Pons (tissue), 1 donor: ENCODE results near the gene MGMT.

Experiments used
- DNase-seq: peaks from one replicate; pipeline ENCODE4 v3.0.0-alpha.2; 2016; ENCODE audit warnings: low spot score

Gene MGMT

DNA sequence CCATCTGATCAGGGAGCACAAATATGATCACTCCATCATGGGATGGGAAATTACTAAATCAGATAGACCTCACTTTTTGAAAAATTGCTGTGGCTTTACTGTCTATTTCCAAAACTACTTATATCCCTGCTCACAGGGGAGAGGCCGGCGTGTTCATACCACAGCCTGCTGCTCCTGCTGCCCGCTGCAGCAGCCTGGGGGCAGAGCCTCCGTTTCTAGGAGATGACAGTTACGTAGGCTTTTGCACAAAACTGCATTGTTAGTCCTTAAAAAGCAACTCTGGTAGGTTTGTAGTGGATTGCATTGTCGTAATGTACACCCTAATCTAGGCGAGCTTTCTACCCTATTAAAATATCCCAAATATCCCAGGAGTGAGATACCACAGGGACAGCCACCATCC is 293.4 kb downstream of the MGMT start:
- DNase-seq: no peak

DNA sequence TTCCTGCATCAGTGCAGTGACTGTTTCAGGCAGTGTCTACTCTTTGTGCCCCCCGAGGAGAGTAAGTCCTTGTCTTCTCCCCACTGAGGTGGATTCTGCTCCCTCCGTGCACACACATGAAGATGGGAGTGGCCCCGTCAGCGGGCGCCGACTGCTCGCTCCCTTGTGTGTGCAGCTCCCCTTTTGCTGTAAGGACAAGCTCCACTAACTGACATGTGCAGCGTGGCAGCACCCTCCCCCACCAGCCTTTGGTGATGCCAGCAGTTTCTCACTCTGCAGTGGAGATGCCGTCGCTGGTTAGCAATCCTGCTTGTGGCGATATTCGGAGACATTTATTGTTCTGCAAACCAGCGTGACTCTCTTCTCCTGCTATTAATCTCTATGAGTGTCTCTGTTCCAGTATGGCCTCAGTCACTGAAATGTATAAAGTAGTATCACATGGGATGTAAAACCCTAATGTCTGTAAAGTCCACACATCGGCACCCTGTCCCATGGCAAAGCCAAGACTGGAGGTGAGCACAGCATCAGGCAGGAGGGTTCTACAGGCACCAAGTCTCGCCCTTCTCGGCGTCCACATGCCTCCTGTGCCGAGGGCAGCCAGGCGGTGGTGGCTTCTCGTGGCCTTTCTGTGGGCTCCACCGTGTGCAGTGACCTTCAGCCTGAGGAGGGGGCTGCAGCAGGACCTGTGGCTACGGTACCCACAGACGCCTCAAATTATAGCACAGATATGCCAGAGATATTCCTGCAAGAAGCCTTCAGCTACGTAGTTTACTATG is 294.3 kb downstream of the MGMT start:
- DNase-seq: no peak

- DNase-seq: peak; percentile 8
Observed at GRCh38 chr10:129761981-129762956, 295.2 kb downstream of the MGMT start.

GRCh38 chr10:129764011-129764900 is 297.2 kb downstream of the MGMT start:
- DNase-seq: no peak

GRCh38 chr10:129764901-129765663 is 298.0 kb downstream of the MGMT start:
- no peak for DNase-seq

GRCh38 chr10:129765664-129766550 is 298.9 kb downstream of the MGMT start:
- DNase-seq: no peak

DNA sequence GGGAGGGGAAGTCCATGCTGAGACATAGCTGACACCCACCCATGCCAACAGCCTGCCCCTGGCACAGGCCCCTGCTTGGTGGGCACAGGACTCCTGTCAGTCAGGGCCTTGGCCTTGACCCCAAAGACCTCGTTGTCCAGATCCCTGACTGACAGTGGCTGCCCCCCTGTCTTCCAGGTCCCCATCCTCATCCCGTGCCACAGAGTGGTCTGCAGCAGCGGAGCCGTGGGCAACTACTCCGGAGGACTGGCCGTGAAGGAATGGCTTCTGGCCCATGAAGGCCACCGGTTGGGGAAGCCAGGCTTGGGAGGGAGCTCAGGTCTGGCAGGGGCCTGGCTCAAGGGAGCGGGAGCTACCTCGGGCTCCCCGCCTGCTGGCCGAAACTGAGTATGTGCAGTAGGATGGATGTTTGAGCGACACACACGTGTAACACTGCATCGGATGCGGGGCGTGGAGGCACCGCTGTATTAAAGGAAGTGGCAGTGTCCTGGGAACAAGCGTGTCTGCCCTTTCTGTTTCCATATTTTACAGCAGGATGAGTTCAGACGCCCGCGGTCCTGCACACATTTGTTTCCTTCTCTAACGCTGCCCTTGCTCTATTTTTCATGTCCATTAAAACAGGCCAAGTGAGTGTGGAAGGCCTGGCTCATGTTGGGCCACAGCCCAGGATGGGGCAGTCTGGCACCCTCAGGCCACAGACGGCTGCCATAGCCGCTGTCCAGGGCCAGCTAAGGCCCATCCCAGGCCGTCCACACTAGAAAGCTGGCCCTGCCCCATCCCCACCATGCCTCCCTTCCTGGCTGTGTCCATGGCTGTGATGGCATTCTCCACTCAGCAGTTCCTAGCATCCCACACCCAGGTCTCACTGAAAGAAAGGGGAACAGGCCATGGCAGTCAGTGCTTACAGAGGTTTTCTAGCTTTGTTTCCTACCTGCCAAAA is 299.8 kb downstream of the MGMT start:
- DNase-seq: no peak

- DNase-seq: no peak
Observed at GRCh38 chr10:129767751-129768150, 300.7 kb downstream of the MGMT start.

- DNase-seq: no peak
Observed at GRCh38 chr10:129768437-129769355, 301.7 kb downstream of the MGMT start.

DNA sequence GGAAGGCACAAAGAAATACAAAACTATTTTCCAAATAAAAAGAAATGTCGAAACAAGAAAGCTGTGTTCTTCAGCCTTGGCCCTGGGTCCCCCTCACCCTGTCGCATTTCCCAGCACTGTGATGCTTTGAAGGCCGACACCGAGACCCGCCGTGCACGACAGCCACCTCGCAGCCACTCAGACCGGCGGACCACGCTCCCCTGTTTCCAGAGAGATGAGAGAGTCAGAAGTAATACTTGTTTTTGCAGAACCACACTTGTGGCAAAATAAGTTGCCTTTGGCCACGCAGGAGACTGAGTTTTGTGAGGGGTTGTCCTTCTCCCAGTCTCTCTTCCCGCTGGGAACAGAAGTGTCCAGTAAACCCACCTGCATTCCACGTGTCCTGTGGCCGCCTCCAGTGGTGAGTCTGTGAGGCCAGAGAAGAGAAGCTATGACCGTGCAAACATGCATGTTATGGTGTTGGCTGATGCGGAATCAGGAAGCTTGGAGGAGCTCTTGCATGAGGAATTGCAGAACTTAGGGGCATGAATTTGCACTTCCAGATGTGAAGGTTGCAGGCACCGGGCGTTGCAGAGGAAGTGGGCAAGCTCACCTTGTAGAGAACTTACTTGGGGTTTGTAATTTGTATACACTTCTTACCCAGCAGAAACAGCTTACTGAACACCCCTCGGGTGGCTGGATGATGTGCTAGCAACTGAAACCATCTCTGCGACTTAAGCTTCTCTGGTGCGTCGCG is 302.5 kb downstream of the MGMT start:
- no peak for DNase-seq

DNA sequence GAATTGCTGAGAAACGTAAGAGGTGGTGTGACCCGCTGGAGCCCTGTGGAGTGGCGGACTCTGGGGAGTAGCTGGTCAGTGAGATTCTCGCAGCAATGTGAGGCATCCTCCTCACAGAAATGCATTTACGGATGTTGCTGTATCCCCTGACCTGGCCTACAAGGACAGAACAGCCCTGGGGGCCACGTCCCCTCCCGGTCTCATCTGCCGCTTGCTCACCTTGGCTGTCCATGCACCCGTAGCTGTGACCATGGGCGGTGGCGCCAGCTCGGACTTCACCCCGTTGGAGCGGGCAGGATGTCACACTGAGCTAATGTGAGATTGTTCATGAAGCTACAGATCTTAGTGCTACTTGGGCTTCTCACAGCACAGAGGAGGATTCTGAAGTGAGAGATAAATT is 303.2 kb downstream of the MGMT start:
- DNase-seq: no peak

DNA sequence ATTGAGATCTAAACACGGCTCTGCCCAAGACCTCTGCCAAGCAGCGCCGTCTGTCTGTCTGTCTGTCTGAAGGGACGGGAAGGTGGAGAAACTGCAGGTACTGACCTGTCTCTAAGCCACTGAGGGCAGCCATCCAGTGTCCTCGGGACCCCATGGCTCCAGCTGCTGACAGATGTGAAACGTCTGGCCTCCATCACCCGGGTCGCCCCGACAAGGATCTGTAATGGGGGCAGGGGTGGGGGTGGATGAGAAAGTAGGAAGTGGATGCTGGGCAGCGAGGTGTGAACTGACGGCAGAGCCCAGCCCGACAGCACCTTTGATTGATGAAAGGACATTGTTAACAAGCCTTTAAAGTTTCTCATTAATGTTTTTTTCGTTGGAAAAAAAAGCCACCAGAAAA is 304.0 kb downstream of the MGMT start:
- no peak for DNase-seq

DNA sequence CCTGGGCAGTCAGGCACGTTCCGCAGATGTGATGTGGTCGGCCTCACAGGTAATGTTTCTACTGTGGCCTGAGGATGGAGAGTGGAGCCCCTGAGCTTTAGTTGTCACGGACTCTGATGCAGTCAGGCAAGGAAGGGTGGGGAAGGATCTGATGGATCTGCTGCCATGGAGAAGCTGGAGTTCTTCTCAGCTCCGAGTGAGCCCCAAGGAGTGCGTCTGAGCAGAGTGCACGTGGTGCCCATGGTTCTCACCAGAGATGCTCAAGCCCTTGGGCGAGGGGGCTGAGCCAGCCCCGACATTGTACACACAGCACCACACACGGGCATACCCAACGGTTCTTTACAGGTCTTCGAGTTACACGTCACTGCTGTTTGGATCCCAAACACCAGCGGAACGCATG is 304.5 kb downstream of the MGMT start:
- no peak for DNase-seq

DNA sequence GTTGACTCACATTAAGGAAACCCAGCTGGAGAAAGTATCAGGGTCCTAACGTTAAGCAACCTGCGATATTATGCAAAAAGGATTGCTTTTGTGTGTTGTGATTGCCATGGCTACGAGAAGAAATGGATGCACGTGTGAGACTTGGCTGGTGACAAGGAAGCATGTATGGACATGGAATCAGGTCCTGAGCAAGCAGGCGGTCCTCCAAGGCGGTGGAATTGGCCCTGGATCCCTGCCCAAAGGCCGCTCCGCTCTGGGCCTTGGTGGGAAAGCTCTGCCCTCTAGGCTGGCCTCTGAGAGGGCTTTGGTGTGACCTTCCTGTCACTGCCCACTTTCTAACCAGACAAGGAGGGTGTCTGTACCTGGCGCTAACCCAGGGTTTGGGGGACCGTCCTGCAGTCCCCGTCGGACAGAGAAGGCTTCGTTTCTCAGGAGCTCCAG is 305.0 kb downstream of the MGMT start:
- DNase-seq: no peak

DNA sequence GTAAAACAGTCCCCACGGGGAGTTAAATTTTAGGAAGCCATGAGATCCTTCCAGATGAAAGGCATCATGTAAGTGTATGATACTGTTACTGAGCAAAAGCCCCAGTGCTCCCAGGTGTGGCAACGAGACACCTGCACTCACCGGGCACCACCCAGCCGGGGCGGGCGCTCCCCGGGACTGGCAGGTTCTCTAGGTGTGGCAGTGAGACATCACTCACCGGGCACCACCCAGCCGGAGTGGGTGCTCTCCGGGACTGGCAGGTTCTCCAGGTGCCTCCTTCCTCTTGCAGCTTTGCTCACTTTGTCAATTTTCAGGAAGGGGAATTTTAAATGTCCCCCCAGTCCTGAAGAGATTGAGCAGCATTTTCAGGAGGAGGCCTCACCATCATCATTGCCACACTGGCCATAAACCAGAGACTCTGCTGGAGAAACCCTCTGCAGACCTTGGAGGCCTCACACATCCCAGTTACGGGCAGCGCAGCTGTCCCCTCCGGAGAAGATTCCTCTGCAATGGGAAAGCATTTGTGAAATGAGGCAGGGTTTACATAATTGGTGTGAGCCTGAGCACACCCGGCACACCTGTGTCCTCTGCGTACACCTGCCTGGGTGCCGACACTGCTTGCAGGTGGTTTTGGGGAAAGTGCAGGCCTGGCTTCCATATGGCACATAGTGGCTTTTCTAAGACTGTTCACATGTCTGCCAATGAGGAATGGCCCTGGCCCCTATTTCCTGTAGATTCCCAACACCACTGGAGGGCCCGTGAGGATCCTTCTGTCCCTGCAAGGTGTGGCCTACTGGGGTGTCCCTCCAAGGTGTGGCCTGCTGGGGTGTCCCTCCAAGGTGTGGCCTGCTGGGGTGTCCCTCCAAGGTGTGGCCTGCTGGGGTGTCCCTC is 305.7 kb downstream of the MGMT start:
- DNase-seq: no peak

- DNase-seq: no peak
Observed at GRCh38 chr10:129773359-129773990, 306.4 kb downstream of the MGMT start.
